ENCODE results near the gene SETD1B. TPM values are rescaled to one million over a fixed set of nuclear protein-coding genes. Genes with fewer than 3 reads are reported as not detected.

Gene SETD1B
- total RNA-seq, 1 experiment from 2014 or later = 40.4 TPM

DNA sequence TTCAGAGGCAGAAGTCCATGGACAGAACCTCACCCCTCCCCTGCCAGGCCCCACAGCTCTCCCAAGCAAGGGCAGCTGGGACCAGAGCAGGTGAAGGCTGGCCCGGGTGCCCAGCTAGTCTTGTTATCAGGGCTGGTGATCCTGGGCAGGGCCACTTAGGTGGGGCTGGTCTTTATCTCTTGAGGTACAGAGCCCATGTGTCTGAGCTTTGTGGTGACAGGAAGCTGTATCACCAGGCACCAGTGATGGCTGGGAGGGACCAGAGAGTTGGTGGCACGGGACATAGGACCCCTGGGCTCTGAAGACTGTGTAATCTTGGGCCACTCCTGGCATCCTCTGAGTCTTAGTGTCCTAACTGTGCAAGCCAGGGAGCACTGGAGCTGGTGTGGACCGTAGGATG, 67.7 kb downstream of the SETD1B start:
- no peak overlapping the region for H2BK20ac ChIP-seq (ENCODE audit: low read depth, low read length, poor library complexity, severe bottlenecking)

More for the DNA sequence above, 67.7 kb downstream of the SETD1B start:
- no peak overlapping the region for H3T11ph ChIP-seq (ENCODE audit: low read length)
- H3K79me2 ChIP-seq (ENCODE audit: insufficient read depth, low read length) = no peaks in the 10 kb centered on the region
- no peaks in the 10 kb centered on the region for H3K23me2 ChIP-seq (ENCODE audit: insufficient read length, low read depth, low read length, poor library complexity, severe bottlenecking)
- H2BK12ac ChIP-seq (ENCODE audit: insufficient read length, low read depth, low read length) = no peak overlapping the region
- H3K4ac ChIP-seq (ENCODE audit: low read depth, low read length) = no peak overlapping the region
- H3K27ac ChIP-seq (ENCODE audit: insufficient read length, low read depth, low read length) = no peak overlapping the region
- no CpG with 5 or more reads among the region's 3 CpGs for WGBS (ENCODE audit: extremely low coverage, insufficient read length, low lambda C conversion rate)
- no peak overlapping the region for H4K91ac ChIP-seq (ENCODE audit: insufficient read length, low read depth, low read length)
- Mint-ChIP-seq H3K9me3 (no peaks in the 10 kb centered on the region; a peak in 1 of 5 replicates), H3K36me3 (ENCODE audit: insufficient read depth in 1 of 3, low read depth in 3 of 3) (no peaks in the 10 kb centered on the region), H3K27me3 (ENCODE audit: low read depth) (no peaks in the 10 kb centered on the region; the same call in 1 of the 2 replicates), H3K27ac (no peak overlapping the region), H3K4me3 (no peak overlapping the region), H3K4me1 (peaks cover 4% of the 10 kb centered on the region in 2 experiments; a peak in 3 of 4 replicates)
- no peak overlapping the region for H2AFZ ChIP-seq (ENCODE audit: low read length)
- no peak overlapping the region for H4K8ac ChIP-seq (replicated peaks; ENCODE audit: insufficient read length, low read depth, low read length)
- no peaks in the 10 kb centered on the region for H3K4me1 ChIP-seq (ENCODE audit: insufficient read depth, low read length)
- no peak overlapping the region for H2BK5ac ChIP-seq (ENCODE audit: insufficient read length, low read length)
- no peaks in the 10 kb centered on the region for H4K20me1 ChIP-seq (ENCODE audit: control insufficient read depth, insufficient read depth, insufficient read length)
- H3K14ac ChIP-seq (ENCODE audit: insufficient read depth, low read length) = no peak overlapping the region
- H3K9me3 ChIP-seq (ENCODE audit: control insufficient read depth, low read depth, low read length) = no peaks in the 10 kb centered on the region
- no peak overlapping the region for H2BK120ac ChIP-seq (ENCODE audit: low read depth, low read length, poor library complexity, severe bottlenecking)
- H3K4me2 ChIP-seq (ENCODE audit: insufficient read depth, insufficient read length, low read length) = no peak overlapping the region
- no peaks in the 10 kb centered on the region for H3K79me1 ChIP-seq (ENCODE audit: insufficient read depth, low read depth, low read length, poor library complexity, severe bottlenecking)
- TF ChIP-seq, protein P1, sequence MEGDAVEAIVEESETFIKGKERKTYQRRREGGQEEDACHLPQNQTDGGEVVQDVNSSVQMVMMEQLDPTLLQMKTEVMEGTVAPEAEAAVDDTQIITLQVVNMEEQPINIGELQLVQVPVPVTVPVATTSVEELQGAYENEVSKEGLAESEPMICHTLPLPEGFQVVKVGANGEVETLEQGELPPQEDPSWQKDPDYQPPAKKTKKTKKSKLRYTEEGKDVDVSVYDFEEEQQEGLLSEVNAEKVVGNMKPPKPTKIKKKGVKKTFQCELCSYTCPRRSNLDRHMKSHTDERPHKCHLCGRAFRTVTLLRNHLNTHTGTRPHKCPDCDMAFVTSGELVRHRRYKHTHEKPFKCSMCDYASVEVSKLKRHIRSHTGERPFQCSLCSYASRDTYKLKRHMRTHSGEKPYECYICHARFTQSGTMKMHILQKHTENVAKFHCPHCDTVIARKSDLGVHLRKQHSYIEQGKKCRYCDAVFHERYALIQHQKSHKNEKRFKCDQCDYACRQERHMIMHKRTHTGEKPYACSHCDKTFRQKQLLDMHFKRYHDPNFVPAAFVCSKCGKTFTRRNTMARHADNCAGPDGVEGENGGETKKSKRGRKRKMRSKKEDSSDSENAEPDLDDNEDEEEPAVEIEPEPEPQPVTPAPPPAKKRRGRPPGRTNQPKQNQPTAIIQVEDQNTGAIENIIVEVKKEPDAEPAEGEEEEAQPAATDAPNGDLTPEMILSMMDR (conservative IDR thresholded peaks at IDR 0.05) = no peak
- no peak overlapping the region for H4K5ac ChIP-seq (ENCODE audit: insufficient read length, low read depth, low read length)
- no peak overlapping the region for H3K56ac ChIP-seq (ENCODE audit: insufficient read length, low read depth, low read length)
- no peak overlapping the region for H3K18ac ChIP-seq (ENCODE audit: insufficient read length, low read depth, low read length)
- no peaks in the 10 kb centered on the region for H3K27me3 ChIP-seq (ENCODE audit: insufficient read depth, low read length)
- H3K23ac ChIP-seq (ENCODE audit: insufficient read length, low read depth, low read length) = no peak overlapping the region
- H2AK5ac ChIP-seq (ENCODE audit: insufficient read length, low read length) = no peak overlapping the region
- no peak overlapping the region for H2BK15ac ChIP-seq (ENCODE audit: low read depth, low read length)
- no peak for DNase-seq
- H3K9ac ChIP-seq (ENCODE audit: extremely low read depth, insufficient read length, low read length) = no peak overlapping the region

Data from H9 (cell line).